ENCODE measurements around the gene TUSC2. TPM values are rescaled to one million over a fixed set of nuclear protein-coding genes. Genes with fewer than 3 reads are reported as not detected.
A peak's percentile ranks its signal among the peaks of the same experiment; 100 is the strongest.

TUSC2 gene
- total RNA-seq, 1 experiment from 2014 or later, result 34.0 TPM

GRCh38 chr3:50321336-50322114, 6.5 kb downstream of the TUSC2 start (continued):
- TF ChIP-seq TCF7L2 (IDR thresholded peaks at IDR 0.05; ENCODE audit: borderline replicate concordance, extremely low read depth, insufficient read depth, insufficient read length) (peak; percentile 64), SP1 (IDR thresholded peaks at IDR 0.05; ENCODE audit: low read depth) (no peak), CEBPB (IDR thresholded peaks at IDR 0.05; ENCODE audit: low read depth) (no peak), POLR2AphosphoS5 (IDR thresholded peaks at IDR 0.05; ENCODE audit: low read depth, low read length) (peak; percentile 80), RAD21 (IDR thresholded peaks at IDR 0.05; ENCODE audit: low read depth) (no peak)

GRCh38 chr3:50320853-50321335, 7.1 kb downstream of the TUSC2 start:
- intact Hi-C loops (cut with micrococcal nuclease), result no loop called here
- Histone ChIP-seq H2AFZ (ENCODE audit: low read depth, low read length, poor library complexity, severe bottlenecking) (no peak overlapping the region), H3K4me3 (replicated peaks in 1 of 2; ENCODE audit: low read depth in 1 of 2, low read length in 2 of 2) (peak overlapping the region; percentile 64 to 92)

More at GRCh38 chr3:50320853-50321335, 7.1 kb downstream of the TUSC2 start:
- Histone ChIP-seq H3K36me3 (ENCODE audit: control insufficient read depth in 1 of 2, insufficient read depth in 2 of 2, low read length in 2 of 2) (peaks cover 9 to 27% of the 10 kb centered on the region in 2 experiments; a peak in 2 of 4 replicates), H3K4me1 (ENCODE audit: control insufficient read depth in 1 of 2, insufficient read depth in 2 of 2, low read length in 2 of 2) (peaks cover 56 to 83% of the 10 kb centered on the region in 2 experiments), H4K20me1 (ENCODE audit: insufficient read depth) (no peaks in the 10 kb centered on the region), H3K27ac (ENCODE audit: low read depth, low read length) (peak overlapping the region; percentile 93), H3K27me3 (ENCODE audit: insufficient read depth, low read length) (no peaks in the 10 kb centered on the region), H3K9ac (ENCODE audit: low read length) (peak overlapping the region; percentile 88), H3K79me2 (ENCODE audit: insufficient read depth, low read length) (peaks cover 47% of the 10 kb centered on the region), H3K4me2 (ENCODE audit: low read length) (peak overlapping the region; percentile 92), H3K9me2 (ENCODE audit: insufficient read depth) (no peaks in the 10 kb centered on the region), H3K9me3 (ENCODE audit: control insufficient read depth in 1 of 2, insufficient read depth in 1 of 2, low read depth in 1 of 2, low read length in 2 of 2) (no peaks in the 10 kb centered on the region)
- BruUV-seq (replicated peaks), result no TSS peak
- POLR2A ChIA-PET, result interaction anchor here (0.6 to 1.9 kb wide), 2 partner anchors 29 to 182 kb away, joined by 3 to 4 read pairs; partner anchors contain the start of gene IFRD2
- RAD21 ChIA-PET (ENCODE audit: low non-redundant PET in 1 of 2, low total read pairs in 2 of 2, uncharacterized antibody in 2 of 2, unreplicated experiment in 2 of 2), result interaction anchor here (0.7 to 1.7 kb wide), 3 partner anchors 21 to 60 kb away, joined by 4 to 5 read pairs (median 4); partner anchors contain the start of genes HYAL3 (in 1 of the 2), IFRD2 (in 1 of the 2) and NAA80 (in 1 of the 2)
- DNase-seq (ENCODE audit: low read depth, low spot score), result no peak
- ATAC-seq, result peak; percentile 43
- CTCF ChIA-PET, result interaction anchor here (0.6 to 1.4 kb wide), 12 partner anchors 15 to 1291 kb away, joined by 3 to 11 read pairs (median 4); partner anchors contain the start of genes HYAL1, HYAL3, IFRD2 and NAA80
- TF ChIP-seq POLR2AphosphoS5 (IDR thresholded peaks at IDR 0.05; ENCODE audit: low read depth, low read length), result no peak; the same call in 1 of the 2 replicates
- no peak for TF ChIP-seq ATF3 (IDR thresholded peaks at IDR 0.05)
- no peak for TF ChIP-seq ZFX (IDR thresholded peaks at IDR 0.05)
- TF ChIP-seq CTCF (IDR thresholded peaks at IDR 0.05 in 2 of 3, conservative IDR thresholded peaks at IDR 0.05 in 1 of 3; ENCODE audit: borderline replicate concordance in 1 of 3, insufficient read depth in 1 of 3, low read depth in 2 of 3, low read length in 2 of 3), result no peak
- no peak for TF ChIP-seq EGR1 (IDR thresholded peaks at IDR 0.05; ENCODE audit: low read depth)
- no peak for TF ChIP-seq EZH2 (IDR thresholded peaks at IDR 0.05)
- no peak for TF ChIP-seq SRF (IDR thresholded peaks at IDR 0.05; ENCODE audit: low read depth)
